HEK293 (cell line): ENCODE measurements around the gene PSORS1C2.

Experiments
- CTCF ChIA-PET: fragments of 350-600 bp; formaldehyde crosslinking; extraction: SDS; loops from one replicate; lab custom pipeline; 2021; ENCODE audit warnings: antibody characterized with exemption; lab: Yijun Ruan, JAX
- POLR2A ChIA-PET: fragments of 300-600 bp; formaldehyde crosslinking; extraction: SDS; loops from one replicate; lab custom pipeline; 2020; ENCODE audit warnings: antibody characterized with exemption, inconsistent platforms; lab: Yijun Ruan, JAX
- H3K27ac ChIP-seq: fragments of 200-500 bp; sonication (Bioruptor generic); 2 replicates; pipeline ENCODE4 v1.5.1; 2014; ENCODE audit warnings: low read depth, low read length, control low read depth, inconsistent platforms; ENCODE audit errors: extremely low read depth
- H3K36me3 ChIP-seq, 2 experiments: fragments of 200-500 bp in 1 of 2; sonication (Bioruptor generic) in 1 of 2; 1 replicate in 1 of 2; 2 replicates in 1 of 2; pipeline ENCODE4 v1.5.1; 2014 to 2017; ENCODE audit warnings: inconsistent platforms in 2 of 2, low read length in 2 of 2; ENCODE audit not compliant: control insufficient read depth in 2 of 2, insufficient read depth in 1 of 2
- H3K4me1 ChIP-seq: fragments of 200-500 bp; sonication (Bioruptor generic); 2 replicates; pipeline ENCODE4 v1.5.1; 2014; ENCODE audit warnings: mild to moderate bottlenecking, low read length, inconsistent platforms; ENCODE audit not compliant: control insufficient read depth, insufficient read depth
- H3K4me3 ChIP-seq: 2 replicates; pipeline ENCODE4 v1.5.1; 2011; ENCODE audit warnings: low read depth, mild to moderate bottlenecking, control low read depth, low read length, moderate library complexity
- H3K9me3 ChIP-seq: fragments of 200-500 bp; sonication (Bioruptor generic); 2 replicates; pipeline ENCODE4 v1.5.1; 2014; ENCODE audit warnings: low read depth, low read length, inconsistent platforms; ENCODE audit not compliant: control insufficient read depth, insufficient read depth
- EGR2 ChIP-seq: fragments of 450-650 bp; formaldehyde crosslinking; IDR thresholded peaks from 2 replicates; pipeline ENCODE4 v1.5.1; 2016; ENCODE audit warnings: low read depth, missing biosample characterization, missing genetic modification characterization
- GLIS1 ChIP-seq: fragments of 450-650 bp; formaldehyde crosslinking; IDR thresholded peaks from 2 replicates; pipeline ENCODE4 v1.5.1; 2016; ENCODE audit warnings: missing biosample characterization, missing genetic modification characterization
- KLF1 ChIP-seq: fragments of 450-650 bp; formaldehyde crosslinking; IDR thresholded peaks from 2 replicates; pipeline ENCODE4 v1.5.1; 2016; ENCODE audit warnings: missing biosample characterization, missing genetic modification characterization
- MZF1 ChIP-seq: fragments of 450-650 bp; formaldehyde crosslinking; IDR thresholded peaks from 2 replicates; pipeline ENCODE4 v1.5.1; 2017; ENCODE audit warnings: missing biosample characterization, missing genetic modification characterization, borderline replicate concordance
- ZFHX2 ChIP-seq: fragments of 450-650 bp; formaldehyde crosslinking; conservative IDR thresholded peaks from 2 replicates; pipeline ENCODE4 v1.5.1; 2016; ENCODE audit warnings: missing biosample characterization, missing genetic modification characterization
- ZFP3 ChIP-seq: fragments of 450-650 bp; formaldehyde crosslinking; IDR thresholded peaks from 2 replicates; pipeline ENCODE4 v1.5.1; 2016; ENCODE audit warnings: low read depth, missing biosample characterization, missing genetic modification characterization
- ZNF133 ChIP-seq: fragments of 450-650 bp; formaldehyde crosslinking; IDR thresholded peaks from 2 replicates; pipeline ENCODE4 v1.5.1; 2016; ENCODE audit warnings: missing biosample characterization, missing genetic modification characterization
- ZNF138 ChIP-seq: fragments of 450-650 bp; formaldehyde crosslinking; IDR thresholded peaks from 2 replicates; pipeline ENCODE4 v1.5.1; 2016; ENCODE audit warnings: missing biosample characterization, missing genetic modification characterization, borderline replicate concordance
- ZNF174 ChIP-seq: fragments of 450-650 bp; formaldehyde crosslinking; IDR thresholded peaks from 2 replicates; pipeline ENCODE4 v1.5.0; 2017; ENCODE audit warnings: missing biosample characterization, mild to moderate bottlenecking, missing genetic modification characterization
- ZNF239 ChIP-seq: fragments of 450-650 bp; formaldehyde crosslinking; IDR thresholded peaks from 2 replicates; pipeline ENCODE4 v1.5.1; 2016; ENCODE audit warnings: missing biosample characterization, missing genetic modification characterization
- ZNF354C ChIP-seq: fragments of 450-650 bp; formaldehyde crosslinking; IDR thresholded peaks from 2 replicates; pipeline ENCODE4 v1.5.1; 2016; ENCODE audit warnings: missing biosample characterization, missing genetic modification characterization, low read depth, borderline replicate concordance
- ZNF398 ChIP-seq: fragments of 450-650 bp; formaldehyde crosslinking; IDR thresholded peaks from 2 replicates; pipeline ENCODE4 v1.5.1; 2017; ENCODE audit warnings: missing biosample characterization, missing genetic modification characterization
- ZNF423 ChIP-seq: fragments of 450-650 bp; formaldehyde crosslinking; IDR thresholded peaks from 2 replicates; pipeline ENCODE4 v1.5.1; 2016; ENCODE audit warnings: missing biosample characterization, missing genetic modification characterization
- ZNF521 ChIP-seq: fragments of 450-650 bp; formaldehyde crosslinking; IDR thresholded peaks from 2 replicates; pipeline ENCODE4 v1.5.1; 2017; ENCODE audit warnings: missing biosample characterization, mild to moderate bottlenecking, missing genetic modification characterization
- ZNF544 ChIP-seq: fragments of 450-650 bp; formaldehyde crosslinking; IDR thresholded peaks from 2 replicates; pipeline ENCODE4 v1.5.0; 2017; ENCODE audit warnings: missing biosample characterization, missing genetic modification characterization
- ZNF549 ChIP-seq: fragments of 450-650 bp; IDR thresholded peaks from 2 replicates; pipeline ENCODE4 v1.5.1; 2018; ENCODE audit warnings: missing biosample characterization, missing genetic modification characterization, mild to moderate bottlenecking, inconsistent platforms, moderate library complexity
- ZNF571 ChIP-seq: fragments of 450-650 bp; formaldehyde crosslinking; IDR thresholded peaks from 2 replicates; pipeline ENCODE4 v1.5.0; 2017; ENCODE audit warnings: missing biosample characterization, missing genetic modification characterization
- ZNF596 ChIP-seq: fragments of 450-650 bp; IDR thresholded peaks from 2 replicates; pipeline ENCODE4 v1.5.0; 2018; ENCODE audit warnings: missing biosample characterization, mild to moderate bottlenecking, missing genetic modification characterization, moderate library complexity
- ZNF629 ChIP-seq: fragments of 450-650 bp; formaldehyde crosslinking; IDR thresholded peaks from 2 replicates; pipeline ENCODE4 v1.5.1; 2017; ENCODE audit warnings: missing biosample characterization, missing genetic modification characterization
- ZNF776 ChIP-seq: fragments of 450-650 bp; formaldehyde crosslinking; IDR thresholded peaks from 2 replicates; pipeline ENCODE4 v1.5.0; 2017; ENCODE audit warnings: missing biosample characterization, missing genetic modification characterization, borderline replicate concordance

The PSORS1C2 gene

GRCh38 chr6:31171931-31172905 lies 33.4 kb upstream of the PSORS1C2 start:
- CTCF ChIA-PET = interaction anchor here (0.6 to 1.1 kb wide), 3 partner anchors 12 to 45 kb away, joined by 3 to 6 read pairs (median 4); no protein-coding TSS in a partner anchor
- H3K4me3 ChIP-seq = no peak overlapping the region
- no peaks in the 10 kb centered on the region for H3K9me3 ChIP-seq
- H3K4me1 ChIP-seq = no peaks in the 10 kb centered on the region
- no peaks in the 10 kb centered on the region; a peak in 1 of 3 replicates for H3K36me3 ChIP-seq
- TF ChIP-seq ZNF629 (no peak), ZNF239 (no peak), ZNF571 (tag by site-specific recombination) (no peak), ZNF544 (tag by site-specific recombination) (no peak), ZNF423 (tag by site-specific recombination) (no peak), ZNF549 (tag by site-specific recombination) (no peak), MZF1 (tag by site-specific recombination) (no peak), ZNF398 (tag by site-specific recombination) (no peak), GLIS1 (tag by site-specific recombination) (no peak), ZNF354C (no peak), ZFP3 (tag by site-specific recombination) (no peak), ZNF521 (no peak), ZFHX2 (tag by site-specific recombination) (peak; percentile 41; the same call in 1 of the 2 replicates), ZNF776 (no peak), ZNF174 (tag by site-specific recombination) (no peak), EGR2 (tag by site-specific recombination) (0 out of 2 replicates have a peak, but pooled peaks have one; percentile 21), ZNF133 (tag by site-specific recombination) (no peak), ZNF596 (no peak)
- TF ChIP-seq, all 188 proteins: peak for 2
- no peak overlapping the region for H3K27ac ChIP-seq
- POLR2A ChIA-PET = interaction anchor here (0.6 to 1.1 kb wide), 2 partner anchors 13 to 32 kb away, joined by 3 read pairs; no protein-coding TSS in a partner anchor

- POLR2A ChIA-PET = interaction anchor here (0.6 kb wide), 1 partner anchor 33 kb away, joined by 3 read pairs; no protein-coding TSS in a partner anchor
- peaks cover 0 to under 1% of the 10 kb centered on the region in 2 experiments; a peak in 2 of 3 replicates for H3K36me3 ChIP-seq
- CTCF ChIA-PET = no interaction called here
- no peak overlapping the region for H3K27ac ChIP-seq
- H3K4me3 ChIP-seq = no peak overlapping the region
- TF ChIP-seq KLF1 (peak; percentile 91), EGR2 (tag by site-specific recombination) (peak; percentile 32; the same call in 1 of the 2 replicates), ZNF138 (tag by site-specific recombination) (no peak), ZFHX2 (tag by site-specific recombination) (peak; percentile 37)
- H3K4me1 ChIP-seq = no peaks in the 10 kb centered on the region
- no peaks in the 10 kb centered on the region for H3K9me3 ChIP-seq
These were observed 32.3 kb upstream of the PSORS1C2 start for GRCh38 chr6:31170987-31171671.
